Renal cortical epithelial cell (primary cell): ENCODE data around the gene COX20. TPM values are rescaled to one million over a fixed set of nuclear protein-coding genes. Genes with fewer than 3 reads are reported as not detected.

Experiments used
- DNase-seq: peaks from one replicate; pipeline ENCODE4 v3.0.0-alpha.2; 2011; ENCODE audit warnings: low read depth
- total RNA-seq: library from RNA; depleted of rRNA; stranded (reverse); fragments of >200 nt; gene quantifications from 2 replicates; pipeline ENCODE4 v1.2.3, GENCODE V29; 2014

Gene COX20
- total RNA-seq, 1 donor from 2014 or later: 55.0 TPM

- no peak for DNase-seq
These were observed 16.2 kb downstream of the COX20 start for GRCh38 chr1:244851546-244852231.

DNA sequence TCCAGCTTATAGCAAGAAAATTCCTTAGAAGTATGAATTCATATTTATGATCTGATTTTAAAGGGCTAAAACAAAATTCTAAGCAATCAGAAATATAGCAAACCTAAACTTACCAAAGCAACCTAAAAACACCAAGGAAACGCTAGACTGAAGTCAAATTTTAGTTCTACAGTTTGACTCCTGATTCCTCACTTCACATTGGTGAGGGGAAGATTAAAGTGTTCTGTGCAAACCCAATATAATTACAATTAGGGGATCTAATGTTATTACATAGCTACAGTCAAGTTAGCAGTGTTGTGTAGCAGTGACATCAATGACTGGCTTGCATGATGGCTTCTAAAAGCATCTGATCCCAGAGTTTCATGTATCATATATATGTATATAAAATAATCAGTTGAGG, 17.2 kb downstream of the COX20 start:
- no peak for DNase-seq

DNA sequence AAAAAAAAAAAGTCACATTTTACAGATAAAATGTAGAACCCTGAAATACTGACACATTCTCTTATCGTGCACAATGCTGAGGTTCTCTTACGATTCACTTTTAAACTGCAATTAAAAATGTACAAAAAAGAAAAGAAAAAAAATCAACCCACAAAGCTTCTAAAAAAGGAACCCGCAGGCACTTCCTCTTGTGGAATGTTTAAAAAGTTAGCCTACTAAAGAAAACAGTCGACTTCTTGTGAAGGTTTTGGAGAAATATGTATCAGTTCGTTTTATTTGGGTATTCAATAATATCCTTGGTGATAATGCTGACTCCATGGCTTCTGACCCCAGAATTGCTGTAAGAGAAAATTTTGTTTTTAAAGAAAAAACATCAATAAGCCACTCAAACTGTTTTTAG, 18.7 kb downstream of the COX20 start:
- no peak for DNase-seq

DNA sequence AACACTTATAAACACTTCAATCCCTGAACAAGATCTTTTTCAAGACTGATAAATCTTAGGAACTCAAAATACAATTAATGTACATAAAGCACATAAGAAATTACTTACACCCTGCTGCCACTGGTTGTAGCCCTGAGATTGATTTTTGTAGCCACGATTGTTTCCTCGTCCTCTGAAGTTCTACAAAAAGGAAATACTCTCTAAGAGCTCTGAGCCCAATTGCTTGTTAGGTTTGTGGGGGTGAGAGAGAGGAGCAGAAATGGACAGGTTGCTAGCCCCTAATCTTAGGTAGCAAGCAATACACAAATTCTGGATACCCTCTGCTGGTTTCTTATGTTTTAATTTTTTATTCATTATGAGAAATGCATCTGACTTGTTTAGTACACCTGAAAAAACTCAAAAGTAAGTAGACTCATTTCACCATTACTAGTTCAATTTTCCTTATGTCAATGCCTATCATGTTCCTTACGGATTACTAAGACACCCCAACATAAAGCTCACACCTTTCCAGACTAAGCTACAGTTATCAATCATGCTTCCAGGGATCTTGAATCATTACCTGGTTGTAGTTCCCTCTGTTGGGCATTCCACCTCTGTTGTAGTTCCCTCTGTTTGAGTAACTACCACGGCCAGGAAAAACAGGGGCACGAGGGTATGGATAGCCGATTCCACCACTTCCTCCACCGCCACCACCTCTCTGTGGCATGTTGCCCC, 19.6 kb downstream of the COX20 start:
- DNase-seq: no peak

GRCh38 chr1:244857761-244858160, 22.3 kb downstream of the COX20 start:
- DNase-seq: no peak

GRCh38 chr1:244858357-244858756, 22.9 kb downstream of the COX20 start:
- no peak for DNase-seq

DNA sequence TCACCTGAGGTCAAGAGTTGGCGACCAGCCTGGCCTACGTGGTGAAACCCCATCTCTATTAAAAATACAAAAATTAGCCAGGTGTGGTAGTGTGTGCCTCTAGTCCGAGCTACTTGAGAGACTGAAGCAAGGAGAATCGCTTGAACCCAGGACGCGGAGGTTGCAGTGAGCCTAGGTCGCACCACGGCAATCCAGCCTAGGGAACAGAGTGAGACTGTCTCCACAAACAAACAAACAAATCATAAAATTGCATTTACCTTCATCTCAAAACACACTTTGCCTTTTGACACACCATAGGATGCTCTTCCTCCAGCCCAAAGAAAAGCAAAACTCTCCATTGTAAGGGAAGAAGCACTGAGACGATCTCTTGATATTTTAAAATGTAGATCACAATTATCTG, 24.6 kb downstream of the COX20 start:
- DNase-seq: no peak

DNA sequence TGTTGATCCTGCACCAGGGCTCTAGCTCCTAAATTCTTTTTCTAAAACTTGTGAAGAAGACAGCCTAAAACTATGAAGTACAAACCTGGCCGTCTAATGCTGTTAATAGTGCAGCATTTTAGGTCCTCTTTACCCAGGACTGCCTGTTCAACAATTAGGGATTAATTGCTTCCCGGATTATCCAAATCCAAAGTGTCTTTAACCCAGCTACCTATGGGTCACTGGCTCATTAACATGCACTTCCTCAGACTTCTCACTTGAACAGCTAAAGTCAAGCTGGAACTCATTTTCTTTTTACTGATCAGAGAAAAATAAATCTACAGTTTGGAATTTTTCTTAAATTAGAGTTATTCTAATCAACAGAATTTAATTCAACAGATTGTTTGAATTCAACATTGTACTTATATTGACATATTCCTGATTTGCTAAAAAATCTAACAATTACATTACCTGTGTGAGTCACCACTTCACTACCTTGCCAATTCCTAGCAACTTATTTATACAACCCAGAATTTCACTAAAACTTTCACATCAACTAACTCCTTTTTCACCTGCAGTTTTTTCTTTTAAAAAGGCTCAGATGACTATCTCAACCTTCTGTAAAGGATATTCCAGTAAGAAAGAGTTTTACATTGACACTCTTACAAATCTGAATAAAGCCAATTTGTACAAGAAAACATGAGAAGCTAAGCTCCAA, 25.6 kb downstream of the COX20 start:
- no peak for DNase-seq

GRCh38 chr1:244861683-244862082, 26.2 kb downstream of the COX20 start:
- DNase-seq: no peak

- no peak for DNase-seq
These were observed 26.9 kb downstream of the COX20 start for GRCh38 chr1:244862354-244862698.

GRCh38 chr1:244862699-244863490, 27.4 kb downstream of the COX20 start:
- peak; percentile 64 for DNase-seq

DNA sequence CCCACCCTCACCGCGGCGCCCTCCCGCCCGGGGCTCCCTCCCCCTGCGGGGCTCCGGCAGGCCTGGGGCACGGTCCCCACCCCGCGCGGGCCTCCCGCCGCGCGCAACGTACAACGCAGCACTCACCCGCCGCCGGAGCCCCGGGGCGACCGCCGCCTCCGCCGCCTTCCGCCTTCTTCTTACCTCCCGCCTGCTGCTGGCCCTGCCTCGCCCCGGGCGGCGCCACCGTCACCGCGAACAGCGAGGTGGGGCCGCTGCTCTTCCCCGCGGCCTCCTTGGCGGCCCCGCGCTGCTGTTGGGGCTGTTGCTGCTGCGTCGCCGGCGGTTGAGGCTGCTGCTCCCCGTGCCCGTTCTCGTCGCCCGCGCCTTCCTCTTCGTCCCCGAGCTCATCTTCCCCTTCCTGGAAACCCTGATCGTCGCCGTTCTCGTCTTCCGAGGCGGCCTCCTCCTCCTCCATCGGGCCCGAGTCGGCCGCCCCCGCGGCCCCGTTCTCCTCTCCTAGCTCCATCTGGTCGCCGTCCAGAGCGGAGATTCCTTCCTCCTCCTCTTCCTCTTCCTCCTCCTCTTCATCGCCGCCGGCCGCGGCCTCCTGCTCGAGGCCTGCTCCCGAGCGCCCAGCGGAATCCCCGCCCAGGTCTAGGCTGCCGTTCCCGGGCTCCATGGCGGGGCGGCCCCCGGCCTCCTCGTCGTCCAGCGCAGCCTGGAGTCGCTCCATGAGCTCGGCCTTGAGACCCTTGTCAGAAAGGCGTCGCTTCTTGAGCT, 28.2 kb downstream of the COX20 start:
- DNase-seq: no peak

- peak; percentile 85 for DNase-seq
These were observed 29.0 kb downstream of the COX20 start, which contains the start of gene HNRNPU for GRCh38 chr1:244864253-244865027. HNRNPU (minus strand) TSS chr1:244864543; CDS start chr1:244864307, 236 bp downstream.

DNA sequence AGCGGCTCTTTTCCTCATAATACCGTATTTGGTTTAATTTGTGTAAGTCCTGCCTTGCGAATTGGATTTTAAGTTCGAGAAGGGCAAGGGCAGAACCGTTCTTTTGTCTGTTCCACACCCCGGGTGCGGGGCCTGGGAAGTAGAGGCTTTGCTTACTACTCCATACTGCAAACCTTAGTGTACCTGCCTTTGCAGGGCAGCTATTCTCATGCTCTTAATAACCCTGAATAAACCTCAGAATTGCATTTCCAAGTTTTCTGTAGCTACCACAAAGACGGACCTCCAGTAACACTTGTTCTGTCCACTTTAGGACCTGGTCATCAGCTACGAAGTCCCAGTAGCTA, 29.5 kb downstream of the COX20 start:
- no peak for DNase-seq

GRCh38 chr1:244865820-244866219, 30.4 kb downstream of the COX20 start:
- DNase-seq: no peak

- no peak for DNase-seq
These were observed 30.9 kb downstream of the COX20 start for GRCh38 chr1:244866355-244866754.

DNA sequence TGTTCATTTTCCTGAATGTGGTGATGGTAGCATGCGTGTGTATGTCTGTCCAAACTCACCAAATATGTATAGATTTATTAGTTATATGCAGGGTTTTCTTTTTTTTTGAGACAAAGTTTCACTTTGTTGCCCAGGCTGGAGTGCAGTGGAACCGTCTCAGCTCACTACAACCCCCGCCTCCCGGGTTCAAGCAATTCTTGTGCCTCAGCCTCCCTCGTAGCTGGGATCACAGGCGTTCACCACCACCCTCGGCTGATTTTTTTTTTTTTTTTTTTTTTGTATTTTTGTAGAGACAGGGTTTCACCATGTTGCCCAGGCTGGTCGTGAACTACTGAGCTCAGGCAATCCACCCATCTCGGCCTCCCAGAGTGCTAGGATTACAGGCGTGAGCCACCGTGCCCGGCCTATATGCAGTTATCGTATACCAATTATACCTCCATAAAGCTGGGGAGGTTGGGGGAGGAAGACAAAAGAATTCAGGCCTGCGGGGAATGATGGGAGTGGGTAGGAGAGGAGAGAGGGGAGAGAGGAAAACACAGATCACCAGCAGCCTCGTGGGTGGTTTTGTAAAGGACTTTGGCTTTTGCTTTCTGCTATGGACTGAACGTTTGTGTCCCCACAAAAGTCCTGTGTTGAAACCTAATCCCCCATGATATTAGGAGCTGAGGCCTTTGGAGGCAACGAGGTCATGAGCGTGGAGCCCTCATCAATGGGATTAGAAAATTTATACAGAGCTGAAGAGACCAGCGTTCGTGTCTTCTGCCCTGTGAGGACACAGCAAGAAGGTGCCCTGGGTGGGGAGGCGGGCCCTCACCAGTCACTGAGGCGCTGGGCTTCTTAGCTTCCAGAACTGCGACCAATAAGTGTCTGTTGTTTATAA, 33.3 kb downstream of the COX20 start:
- DNase-seq: no peak

GRCh38 chr1:244869364-244869827, 33.9 kb downstream of the COX20 start:
- DNase-seq: no peak

- DNase-seq: no peak
These were observed 34.5 kb downstream of the COX20 start for GRCh38 chr1:244869950-244870349.
